H1 (cell line): Measurements from ENCODE around the gene CYBA. TPM values are rescaled to one million over a fixed set of nuclear protein-coding genes. Genes with fewer than 3 reads are reported as not detected.

Experiments
- CTCF ChIA-PET: fragments of 300-600 bp; sonication (Branson Sonifier 250); formaldehyde crosslinking; loops from one replicate; lab custom pipeline; 2021; ENCODE audit not compliant: partially characterized antibody; lab: Charles Lee
- POLR2A ChIA-PET: fragments of 300-600 bp; sonication (Branson Sonifier 250); formaldehyde crosslinking; loops from one replicate; lab custom pipeline; 2021; ENCODE audit warnings: inconsistent platforms; ENCODE audit not compliant: partially characterized antibody; lab: Charles Lee
- DNase-seq, 2 experiments: peaks; one replicate each; pipeline versions ENCODE4 v3.0.0 to v3.0.0-alpha.2; 2010 to 2022; ENCODE audit warnings: low spot score in 2 of 2, low read depth in 1 of 2, mixed read lengths in 1 of 2
- FAIRE-seq: peaks from 2 replicates; lab custom pipeline; 2011; peaks lifted over from hg19 to GRCh38; lab: Jason Lieb, UNC
- H2AFZ ChIP-seq: 2 replicates; pipeline ENCODE4 v1.8.1; 2012; ENCODE audit warnings: low read length, inconsistent platforms
- H2AK5ac ChIP-seq: 2 replicates; pipeline ENCODE4 v1.6.1; 2013; ENCODE audit warnings: low read depth, low read length
- H2BK120ac ChIP-seq: replicated peaks from 2 replicates; pipeline ENCODE3; 2013; ENCODE audit warnings: low read depth, low read length, inconsistent platforms
- H2BK12ac ChIP-seq: 2 replicates; pipeline ENCODE4 v1.6.1; 2013; ENCODE audit warnings: low read depth, low read length
- H2BK15ac ChIP-seq: 2 replicates; pipeline ENCODE4 v1.6.1; 2013; ENCODE audit warnings: low read length
- H2BK20ac ChIP-seq: 2 replicates; pipeline ENCODE4 v1.6.1; 2013; ENCODE audit warnings: low read length
- H2BK5ac ChIP-seq: 2 replicates; pipeline ENCODE4 v1.6.1; 2013; ENCODE audit warnings: low read depth, low read length
- H3K14ac ChIP-seq: 2 replicates; pipeline ENCODE4 v1.6.1; 2013; ENCODE audit warnings: inconsistent platforms; ENCODE audit not compliant: insufficient read length
- H3K18ac ChIP-seq: 2 replicates; pipeline ENCODE4 v1.6.1; 2013; ENCODE audit warnings: low read length; ENCODE audit errors: extremely low read depth
- H3K23ac ChIP-seq: 2 replicates; pipeline ENCODE4 v1.6.1; 2013; ENCODE audit warnings: inconsistent platforms; ENCODE audit not compliant: insufficient read length
- H3K23me2 ChIP-seq: 2 replicates; pipeline ENCODE4 v1.6.1; 2013; ENCODE audit warnings: low read depth, low read length
- H3K27ac ChIP-seq: 2 replicates; pipeline ENCODE4 v1.6.1; 2011; ENCODE audit warnings: low read depth, low read length, inconsistent platforms
- H3K27me3 ChIP-seq, 4 experiments: replicated peaks in 1 of 4; 1 replicate in 1 of 4; 2 replicates in 3 of 4; pipeline versions ENCODE4 v1.6.1 to v1.8.1; 2011 to 2013; ENCODE audit warnings: low read length in 3 of 4, mild to moderate bottlenecking in 3 of 4, inconsistent platforms in 2 of 4, mixed read lengths in 2 of 4, moderate library complexity in 1 of 4; ENCODE audit not compliant: control insufficient read depth in 3 of 4, insufficient read depth in 3 of 4; ENCODE audit errors: extremely low read depth in 1 of 4
- H3K36me3 ChIP-seq, 4 experiments: 2 replicates each; pipeline versions ENCODE4 v1.6.1 to v1.8.1; 2011 to 2013; ENCODE audit warnings: mild to moderate bottlenecking in 4 of 4, low read length in 3 of 4, moderate library complexity in 2 of 4, control low read depth in 1 of 4, inconsistent platforms in 1 of 4; ENCODE audit not compliant: insufficient read depth in 4 of 4, control insufficient read depth in 2 of 4
- H3K4ac ChIP-seq: replicated peaks from 2 replicates; pipeline ENCODE3; 2013; ENCODE audit warnings: low read length, low read depth, mixed read lengths, inconsistent platforms; ENCODE audit not compliant: insufficient read length
- H3K4me1 ChIP-seq, 4 experiments: replicated peaks in 1 of 4; 1 replicate in 1 of 4; 2 replicates in 3 of 4; pipeline versions ENCODE4 v1.6.1 to v1.8.1; 2011 to 2013; ENCODE audit warnings: low read length in 3 of 4, inconsistent platforms in 2 of 4, mixed read lengths in 1 of 4; ENCODE audit not compliant: insufficient read depth in 4 of 4, control insufficient read depth in 3 of 4
- H3K4me2 ChIP-seq, 2 experiments: 2 replicates each; pipeline versions ENCODE4 v1.6.1 to v1.8.1; 2011 to 2013; ENCODE audit warnings: low read depth in 2 of 2, low read length in 2 of 2, control low read depth in 1 of 2, inconsistent platforms in 1 of 2, mild to moderate bottlenecking in 1 of 2; ENCODE audit not compliant: insufficient read depth in 1 of 2
- H3K4me3 ChIP-seq, 4 experiments: fragments of 200-600, 300-600 bp in 1 of 4; sonication (generic), shearing (Covaris generic), sonication (Bioruptor Twin) in 1 of 4; 2 replicates each; pipeline versions ENCODE4 v1.5.1 to v1.8.1; 2011 to 2016; ENCODE audit warnings: low read length in 4 of 4, low read depth in 3 of 4, control low read depth in 2 of 4, inconsistent platforms in 2 of 4, mild to moderate bottlenecking in 2 of 4, mixed read lengths in 1 of 4, moderate library complexity in 1 of 4; ENCODE audit not compliant: insufficient read depth in 2 of 4; ENCODE audit errors: extremely low read depth in 1 of 4
- H3K56ac ChIP-seq: replicated peaks from 2 replicates; pipeline ENCODE3; 2013; ENCODE audit warnings: low read depth, mild to moderate bottlenecking, mixed read lengths, low read length, inconsistent platforms; ENCODE audit not compliant: insufficient read length
- H3K79me1 ChIP-seq: 2 replicates; pipeline ENCODE4 v1.6.1; 2013; ENCODE audit warnings: low read depth, low read length, control low read depth
- H3K79me2 ChIP-seq, 2 experiments: 2 replicates each; pipeline versions ENCODE4 v1.6.1 to v1.8.1; 2012 to 2013; ENCODE audit warnings: low read length in 2 of 2, mild to moderate bottlenecking in 2 of 2, inconsistent platforms in 1 of 2; ENCODE audit not compliant: insufficient read depth in 2 of 2, control insufficient read depth in 1 of 2
- H3K9ac ChIP-seq, 4 experiments: replicated peaks in 1 of 4; 1 replicate in 1 of 4; 2 replicates in 3 of 4; pipeline versions ENCODE4 v1.6.1 to v1.8.1; 2011 to 2013; ENCODE audit warnings: low read depth in 3 of 4, low read length in 3 of 4, control low read depth in 2 of 4, mild to moderate bottlenecking in 2 of 4, moderate library complexity in 2 of 4, inconsistent platforms in 1 of 4; ENCODE audit errors: extremely low read depth in 1 of 4
- H3K9me3 ChIP-seq, 2 experiments: 2 replicates each; pipeline versions ENCODE4 v1.6.1 to v1.8.1; 2012 to 2013; ENCODE audit warnings: mild to moderate bottlenecking in 2 of 2, moderate library complexity in 2 of 2, control low read depth in 1 of 2, inconsistent platforms in 1 of 2, low read depth in 1 of 2, low read length in 1 of 2, mixed read lengths in 1 of 2; ENCODE audit not compliant: insufficient read depth in 2 of 2
- H4K20me1 ChIP-seq, 2 experiments: replicated peaks in 1 of 2; 2 replicates each; pipeline versions ENCODE3 to v1.8.1; 2011 to 2013; ENCODE audit warnings: inconsistent platforms in 2 of 2, low read length in 2 of 2, mild to moderate bottlenecking in 1 of 2; ENCODE audit not compliant: insufficient read depth in 2 of 2, control insufficient read depth in 1 of 2
- H4K5ac ChIP-seq: 2 replicates; pipeline ENCODE4 v1.6.1; 2013; ENCODE audit warnings: low read length, low read depth, mixed read lengths, inconsistent platforms; ENCODE audit not compliant: insufficient read length
- H4K8ac ChIP-seq: 2 replicates; pipeline ENCODE4 v1.8.0; 2013; ENCODE audit warnings: mild to moderate bottlenecking, moderate library complexity, low read length, inconsistent platforms; ENCODE audit not compliant: insufficient read depth; ENCODE audit errors: extremely low read depth
- H4K91ac ChIP-seq: replicated peaks from 2 replicates; pipeline ENCODE3; 2013; ENCODE audit warnings: low read length, mixed read lengths, inconsistent platforms; ENCODE audit not compliant: insufficient read length
- GABPA ChIP-seq: IDR thresholded peaks from 2 replicates; pipeline ENCODE4 v1.6.1; 2011; ENCODE audit warnings: mild to moderate bottlenecking, low read length, moderate library complexity, borderline replicate concordance; ENCODE audit not compliant: insufficient read depth
- NRF1 ChIP-seq: IDR thresholded peaks from 2 replicates; pipeline ENCODE4 v1.6.1; 2011; ENCODE audit warnings: mild to moderate bottlenecking, low read depth, low read length, improper control_type of control experiment
- RFX5 ChIP-seq: IDR thresholded peaks from 2 replicates; pipeline ENCODE4 v1.6.1; 2011; ENCODE audit warnings: low read depth, low read length, improper control_type of control experiment, borderline replicate concordance
- SP4 ChIP-seq: IDR thresholded peaks from 2 replicates; pipeline ENCODE4 v1.6.1; 2012; ENCODE audit warnings: low read length, inconsistent platforms
- TAF1 ChIP-seq: IDR thresholded peaks from 2 replicates; pipeline ENCODE4 v1.6.1; 2011; ENCODE audit warnings: mild to moderate bottlenecking, low read depth, low read length
- WGBS, 2 experiments: shearing (Covaris generic) in 1 of 2; methylation state at CpG; one replicate each; pipeline versions ENCODE4 v1.1.6 to v1.1.7; 2013 to 2015; ENCODE audit warnings: low lambda C conversion rate in 2 of 2, mixed read lengths in 2 of 2, inconsistent platforms in 1 of 2, low coverage in 1 of 2, missing lambda C conversion rate in 1 of 2; ENCODE audit not compliant: insufficient replicate concordance in 2 of 2, insufficient coverage in 1 of 2, insufficient read length in 1 of 2; ENCODE audit errors: extremely low coverage in 1 of 2, missing lambda C conversion rate in 1 of 2; 5-methylcytosine and 5-hydroxymethylcytosine counted together
- polyA plus RNA-seq, 7 experiments: library from polyadenylated mRNA; depleted of rRNA in 3 of 7; stranded (reverse) in 5 of 7; unstranded in 2 of 7; fragments of >200 nt in 5 of 7; fragments of 200-250 nt in 2 of 7; gene quantifications; 1 replicate in 5 of 7; 2 replicates in 1 of 7; 4 replicates in 1 of 7; pipeline versions ENCODE4 v1.2.1 to v1.2.3, GENCODE V29; 2011 to 2013; ENCODE audit warnings: missing spikeins in 2 of 7, mixed read lengths in 2 of 7
- total RNA-seq: library from RNA; stranded (reverse); fragmentation: NEBNext Ultra II Directional; extraction: Animal tissue kit (Norgen Biotek cat#: 25700); gene quantifications from 2 replicates; pipeline ENCODE4 v1.2.1, GENCODE V29; 2021

CYBA gene
- total and polyA plus RNA-seq, 2 of the 8 experiments (the other 6 are each of a cell fraction or from before 2014, with no cell fraction given) = 136 to 254 TPM

DNA sequence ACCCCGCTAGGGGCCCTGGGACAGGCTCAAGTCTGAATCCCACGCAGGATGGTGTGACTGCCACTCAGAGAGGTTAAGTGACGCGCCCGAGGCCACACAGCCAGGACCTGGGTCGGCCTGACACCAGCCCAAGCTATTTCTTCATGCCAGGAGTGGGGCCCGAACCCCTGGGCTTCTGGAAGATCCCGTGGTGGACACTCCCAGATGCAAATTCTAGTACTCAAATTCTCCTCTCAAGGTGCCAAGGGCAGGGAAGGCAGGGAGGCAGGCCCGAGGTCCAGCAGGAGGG is 7.3 kb downstream of the CYBA start:
- H2BK15ac ChIP-seq = no peak overlapping the region
- H3K4me3 ChIP-seq = no peak overlapping the region
- no peak overlapping the region for H2AK5ac ChIP-seq
- H4K20me1 ChIP-seq = peaks cover 2 to 4% of the 10 kb centered on the region in 2 experiments
- 0 out of 7 replicates have a peak, but pooled peaks cover 0 to 2% (median 0%) of the 10 kb centered on the region in 4 experiments for H3K27me3 ChIP-seq
- H2BK120ac ChIP-seq = no peak overlapping the region
- no peak overlapping the region for H2BK12ac ChIP-seq
- no peak overlapping the region for H4K8ac ChIP-seq
- no peak overlapping the region for H2AFZ ChIP-seq
- WGBS, 2 experiments = 93% methylated on average over 7 of the region's 9 CpGs; no CpG with 5 or more reads in 1 of the 2 experiments
- no peak overlapping the region for H4K5ac ChIP-seq
- FAIRE-seq (no peak), DNase-seq (no peak)
- H3K36me3 ChIP-seq = peaks cover 0 to 5% (median 0%) of the 10 kb centered on the region in 4 experiments; a peak in 1 of 8 replicates
- H3K9me3 ChIP-seq = no peaks in the 10 kb centered on the region
- no peak overlapping the region for H3K9ac ChIP-seq
- no peaks in the 10 kb centered on the region for H3K79me2 ChIP-seq
- no peak overlapping the region for H3K14ac ChIP-seq
- POLR2A ChIA-PET = no interaction called here
- TF ChIP-seq TAF1 = no peak
- TF ChIP-seq NRF1 = no peak
- TF ChIP-seq GABPA = no peak
- no peak for TF ChIP-seq RFX5
- TF ChIP-seq SP4 = no peak
- H3K4ac ChIP-seq = no peak overlapping the region
- H3K4me2 ChIP-seq = no peak overlapping the region
- no peak overlapping the region for H3K23ac ChIP-seq
- no peak overlapping the region for H3K27ac ChIP-seq
- peaks cover 2% of the 10 kb centered on the region; the same call in 1 of the 2 replicates for H3K23me2 ChIP-seq
- H3K79me1 ChIP-seq = 0 out of 2 replicates have a peak, but pooled peaks cover 3% of the 10 kb centered on the region
- no peak overlapping the region for H3K18ac ChIP-seq
- no peak overlapping the region for H2BK20ac ChIP-seq
- H2BK5ac ChIP-seq = no peak overlapping the region
- peaks cover 5 to 19% (median 16%) of the 10 kb centered on the region in 4 experiments for H3K4me1 ChIP-seq
- CTCF ChIA-PET = no interaction called here
- no peak overlapping the region for H3K56ac ChIP-seq
- H4K91ac ChIP-seq = no peak overlapping the region
